Transverse colon (tissue), 3 donors: ENCODE data around the gene EGFL6.

Experiments used
- CTCF ChIP-seq, 5 experiments: fragments of 200-600 bp in 3 of 5; fragments of 450-650 bp in 2 of 5; sonication (generic) in 3 of 5; IDR thresholded peaks; 1 replicate in 2 of 5; 2 replicates in 3 of 5; pipeline ENCODE4 v1.5.1; 2016 to 2017; ENCODE audit warnings: antibody characterized with exemption in 5 of 5, inconsistent platforms in 3 of 5, mild to moderate bottlenecking in 2 of 5, moderate library complexity in 1 of 5
- POLR2A ChIP-seq: fragments of 450-650 bp; IDR thresholded peaks from one replicate; pipeline ENCODE4 v1.6.1; 2016; ENCODE audit warnings: antibody characterized with exemption, mild to moderate bottlenecking, moderate library complexity

- TF ChIP-seq CTCF (IDR thresholded peaks at IDR 0.05): no peak
- no peak for TF ChIP-seq POLR2A
These were observed 28.8 kb upstream of the EGFL6 start for GRCh38 chrX:13540602-13541001.
